Peyer's patch (tissue), 4 donors: ENCODE data around the gene MAML1. TPM values are rescaled to one million over a fixed set of nuclear protein-coding genes. Genes with fewer than 3 reads are reported as not detected.

Source experiments
- DNase-seq, 3 donors: peaks; one replicate each; pipeline ENCODE4 v3.0.0-alpha.2; 2017 to 2019
- H3K27ac ChIP-seq, 4 donors: fragments of 200-600 bp; sonication (generic); one replicate each; pipeline ENCODE4 v1.5.1; 2016 to 2019
- H3K27me3 ChIP-seq, 2 donors: fragments of 200-600 bp; sonication (generic); one replicate each; pipeline ENCODE4 v1.5.1; 2019
- H3K36me3 ChIP-seq, 3 donors: fragments of 200-600 bp; sonication (generic); one replicate each; pipeline ENCODE4 v1.5.1; 2016 to 2019
- H3K4me1 ChIP-seq, 4 donors: fragments of 200-600 bp; sonication (generic); one replicate each; pipeline ENCODE4 v1.5.1; 2016 to 2019
- H3K4me3 ChIP-seq, 4 donors: fragments of 200-600 bp; sonication (generic); 1 replicate in 3 of 4; 2 replicates in 1 of 4; pipeline ENCODE4 v1.5.1; 2016 to 2019; ENCODE audit warnings: mild to moderate bottlenecking in 1 of 4
- H3K9me3 ChIP-seq, 4 donors: fragments of 200-600 bp; sonication (generic); one replicate each; pipeline ENCODE4 v1.5.1; 2016 to 2019; ENCODE audit warnings: mild to moderate bottlenecking in 1 of 4
- POLR2A ChIP-seq, 2 donors: fragments of 450-650 bp; IDR thresholded peaks; one replicate each; pipeline ENCODE4 v1.5.1; 2017; ENCODE audit warnings: antibody characterized with exemption in 2 of 2, mild to moderate bottlenecking in 2 of 2, moderate library complexity in 2 of 2
- total RNA-seq, 4 donors: library from RNA; depleted of rRNA; stranded (reverse); fragments of >200 nt; gene quantifications; one replicate each; pipeline ENCODE4 v1.1.0, GENCODE V29; 2016
- TF ChIP-seq, protein P1 (sequence below), 6 experiments: fragments of 450-650 bp in 4 of 6; fragments of 200-600 bp in 2 of 6; sonication (generic) in 1 of 6; IDR thresholded peaks; one replicate each; pipeline ENCODE4 v1.5.1; 2017 to 2019; ENCODE audit warnings: antibody characterized with exemption in 6 of 6, mild to moderate bottlenecking in 3 of 6, moderate library complexity in 1 of 6

MAML1 gene
- total RNA-seq, 4 donors from 2014 or later = 29.6 to 43.1 (median 37.3) TPM

DNA sequence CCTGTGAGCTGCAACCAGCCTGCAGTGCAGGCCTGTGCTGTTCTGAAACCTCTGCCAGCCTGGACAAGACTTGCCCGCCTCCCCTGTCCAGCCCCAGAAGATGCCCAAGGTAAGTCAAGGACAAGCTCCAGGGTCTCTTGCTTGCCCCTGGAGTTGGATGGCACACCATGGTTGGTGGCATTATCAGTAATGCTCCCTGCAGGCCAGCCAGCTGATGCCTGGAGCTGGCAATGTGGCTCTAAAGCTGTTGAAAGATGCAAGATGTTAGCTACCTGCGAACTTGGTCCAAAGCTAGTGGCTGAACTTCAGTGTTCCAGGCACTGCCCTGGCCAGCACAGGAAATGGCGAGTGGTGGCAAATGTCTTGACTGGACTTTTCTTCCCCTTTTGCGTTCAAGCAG lies 47.2 kb downstream of the MAML1 start:
- Histone ChIP-seq H3K4me1 (no peaks in the 10 kb centered on the region), H3K27ac (no peak overlapping the region), H3K4me3 (no peak overlapping the region), H3K27me3 (no peaks in the 10 kb centered on the region), H3K36me3 (peaks cover 0 to 40% (median 0%) of the 10 kb centered on the region in 3 donors), H3K9me3 (no peaks in the 10 kb centered on the region)
- no peak for TF ChIP-seq POLR2A (IDR thresholded peaks at IDR 0.05)
- TF ChIP-seq, protein P1, sequence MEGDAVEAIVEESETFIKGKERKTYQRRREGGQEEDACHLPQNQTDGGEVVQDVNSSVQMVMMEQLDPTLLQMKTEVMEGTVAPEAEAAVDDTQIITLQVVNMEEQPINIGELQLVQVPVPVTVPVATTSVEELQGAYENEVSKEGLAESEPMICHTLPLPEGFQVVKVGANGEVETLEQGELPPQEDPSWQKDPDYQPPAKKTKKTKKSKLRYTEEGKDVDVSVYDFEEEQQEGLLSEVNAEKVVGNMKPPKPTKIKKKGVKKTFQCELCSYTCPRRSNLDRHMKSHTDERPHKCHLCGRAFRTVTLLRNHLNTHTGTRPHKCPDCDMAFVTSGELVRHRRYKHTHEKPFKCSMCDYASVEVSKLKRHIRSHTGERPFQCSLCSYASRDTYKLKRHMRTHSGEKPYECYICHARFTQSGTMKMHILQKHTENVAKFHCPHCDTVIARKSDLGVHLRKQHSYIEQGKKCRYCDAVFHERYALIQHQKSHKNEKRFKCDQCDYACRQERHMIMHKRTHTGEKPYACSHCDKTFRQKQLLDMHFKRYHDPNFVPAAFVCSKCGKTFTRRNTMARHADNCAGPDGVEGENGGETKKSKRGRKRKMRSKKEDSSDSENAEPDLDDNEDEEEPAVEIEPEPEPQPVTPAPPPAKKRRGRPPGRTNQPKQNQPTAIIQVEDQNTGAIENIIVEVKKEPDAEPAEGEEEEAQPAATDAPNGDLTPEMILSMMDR (IDR thresholded peaks at IDR 0.05) = no peak
- no peak for DNase-seq

GRCh38 chr5:179780362-179780761 lies 47.7 kb downstream of the MAML1 start:
- H3K27me3 ChIP-seq = no peaks in the 10 kb centered on the region
- no peaks in the 10 kb centered on the region for H3K4me1 ChIP-seq
- peaks cover 0 to 35% (median 0%) of the 10 kb centered on the region in 3 donors for H3K36me3 ChIP-seq
- H3K9me3 ChIP-seq = no peaks in the 10 kb centered on the region
- no peak overlapping the region for H3K27ac ChIP-seq
- H3K4me3 ChIP-seq = no peak overlapping the region
- TF ChIP-seq POLR2A (IDR thresholded peaks at IDR 0.05) = no peak
- TF ChIP-seq, protein P1 (IDR thresholded peaks at IDR 0.05) = no peak
- DNase-seq = no peak

DNA sequence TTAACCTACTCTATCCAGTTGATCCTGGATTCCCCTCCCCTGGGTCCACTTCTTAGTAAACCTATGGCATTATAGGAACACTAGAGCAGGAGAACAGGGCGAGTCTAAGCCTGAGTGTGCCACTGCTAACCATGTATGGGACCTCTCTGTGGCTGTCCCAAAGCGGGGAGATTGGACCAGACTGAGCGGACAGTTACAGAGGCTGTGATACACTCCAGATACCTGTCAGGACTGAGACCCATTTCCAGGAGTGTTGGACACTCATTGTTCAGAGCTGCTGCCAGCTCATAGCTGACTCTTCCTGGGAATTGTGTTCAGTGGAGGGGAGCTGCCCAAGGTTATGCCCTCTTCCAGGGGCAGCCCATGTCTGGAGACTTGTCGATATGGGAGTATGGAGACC lies 49.2 kb downstream of the MAML1 start:
- no peak for TF ChIP-seq POLR2A (IDR thresholded peaks at IDR 0.05)
- TF ChIP-seq, protein P1 (IDR thresholded peaks at IDR 0.05) = no peak
- Histone ChIP-seq H3K27ac (no peak overlapping the region), H3K27me3 (no peaks in the 10 kb centered on the region), H3K4me1 (no peaks in the 10 kb centered on the region), H3K36me3 (peaks cover 0 to 20% (median 0%) of the 10 kb centered on the region in 3 donors), H3K9me3 (no peaks in the 10 kb centered on the region), H3K4me3 (no peak overlapping the region)
- DNase-seq = no peak

DNA sequence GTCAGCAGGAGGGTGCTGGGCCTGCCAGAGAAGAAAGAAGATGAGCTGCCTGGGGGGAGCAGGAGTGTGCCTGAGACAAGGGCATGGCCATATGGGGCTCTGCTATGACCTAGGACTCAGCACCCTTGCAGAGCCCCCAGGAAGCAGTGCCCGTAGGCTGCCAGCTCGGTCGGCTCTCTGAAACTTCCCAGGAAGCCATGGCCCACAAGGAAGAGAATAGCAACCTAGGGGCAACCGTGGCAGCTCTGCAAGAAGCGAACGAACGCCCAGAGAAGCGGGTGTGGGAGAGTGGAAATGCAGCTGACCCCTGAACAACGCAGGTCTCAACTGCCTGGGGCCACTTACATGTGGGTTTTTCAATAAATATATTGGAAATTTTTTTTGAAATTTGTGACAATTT lies 50.5 kb downstream of the MAML1 start:
- DNase-seq = no peak
- Histone ChIP-seq H3K4me3 (no peak overlapping the region), H3K27me3 (no peaks in the 10 kb centered on the region), H3K27ac (no peak overlapping the region), H3K4me1 (no peaks in the 10 kb centered on the region), H3K9me3 (no peaks in the 10 kb centered on the region), H3K36me3 (peaks cover 0 to 7% (median 0%) of the 10 kb centered on the region in 3 donors)
- TF ChIP-seq, protein P1 (IDR thresholded peaks at IDR 0.05) = no peak
- no peak for TF ChIP-seq POLR2A (IDR thresholded peaks at IDR 0.05)

GRCh38 chr5:179786861-179787260 lies 54.2 kb downstream of the MAML1 start:
- H3K4me1 ChIP-seq = no peaks in the 10 kb centered on the region
- no peaks in the 10 kb centered on the region for H3K27me3 ChIP-seq
- DNase-seq = no peak
- H3K4me3 ChIP-seq = no peak overlapping the region
- no peaks in the 10 kb centered on the region for H3K36me3 ChIP-seq
- no peak overlapping the region for H3K27ac ChIP-seq
- no peak for TF ChIP-seq POLR2A (IDR thresholded peaks at IDR 0.05)
- TF ChIP-seq, protein P1 (IDR thresholded peaks at IDR 0.05) = no peak
- no peaks in the 10 kb centered on the region for H3K9me3 ChIP-seq
